ENCODE results near the gene CUBN. TPM values are rescaled to one million over a fixed set of nuclear protein-coding genes. Genes with fewer than 3 reads are reported as not detected.
A peak's percentile ranks its signal among the peaks of the same experiment; 100 is the strongest.

The CUBN gene
- total RNA-seq, 1 experiment from 2014 or later: 1.3 TPM

DNA sequence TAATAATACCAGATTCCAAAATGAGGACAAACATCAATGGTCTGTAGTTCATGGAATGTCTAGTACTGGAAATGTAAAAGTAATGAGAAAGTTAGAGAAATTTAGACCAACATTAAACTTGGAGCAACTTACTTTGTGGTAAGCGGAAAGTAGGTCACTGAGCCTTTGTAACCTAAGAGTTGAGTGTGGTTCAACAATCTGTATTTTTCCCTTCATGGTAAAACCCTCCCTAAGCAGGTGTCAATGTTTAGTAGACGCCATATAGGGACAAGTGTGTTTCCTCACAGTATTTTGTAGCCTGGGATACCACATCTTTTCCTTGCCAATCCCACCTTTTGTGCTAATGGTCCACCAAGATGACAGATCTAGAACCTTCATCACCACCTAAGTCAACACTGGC lies 245.1 kb downstream of the CUBN start:
- DNase-seq (ENCODE audit: low read depth, low spot score): no peak
- no TSS peak for BruUV-seq (replicated peaks)
- ChIA-PET CTCF (no interaction called here), POLR2A (interaction anchor here (0.6 kb wide), 1 partner anchor 374 kb away, joined by 3 read pairs; no protein-coding TSS in a partner anchor)
- TF ChIP-seq TCF7L2 (IDR thresholded peaks at IDR 0.05; ENCODE audit: low read depth, low read length) (no peak), SIN3A (IDR thresholded peaks at IDR 0.05; ENCODE audit: borderline replicate concordance, insufficient read depth, low read depth, low read length) (no peak), POLR2AphosphoS5 (IDR thresholded peaks at IDR 0.05; ENCODE audit: low read depth, low read length) (no peak), CTCF (IDR thresholded peaks at IDR 0.05) (no peak)
- TF ChIP-seq, protein P1, sequence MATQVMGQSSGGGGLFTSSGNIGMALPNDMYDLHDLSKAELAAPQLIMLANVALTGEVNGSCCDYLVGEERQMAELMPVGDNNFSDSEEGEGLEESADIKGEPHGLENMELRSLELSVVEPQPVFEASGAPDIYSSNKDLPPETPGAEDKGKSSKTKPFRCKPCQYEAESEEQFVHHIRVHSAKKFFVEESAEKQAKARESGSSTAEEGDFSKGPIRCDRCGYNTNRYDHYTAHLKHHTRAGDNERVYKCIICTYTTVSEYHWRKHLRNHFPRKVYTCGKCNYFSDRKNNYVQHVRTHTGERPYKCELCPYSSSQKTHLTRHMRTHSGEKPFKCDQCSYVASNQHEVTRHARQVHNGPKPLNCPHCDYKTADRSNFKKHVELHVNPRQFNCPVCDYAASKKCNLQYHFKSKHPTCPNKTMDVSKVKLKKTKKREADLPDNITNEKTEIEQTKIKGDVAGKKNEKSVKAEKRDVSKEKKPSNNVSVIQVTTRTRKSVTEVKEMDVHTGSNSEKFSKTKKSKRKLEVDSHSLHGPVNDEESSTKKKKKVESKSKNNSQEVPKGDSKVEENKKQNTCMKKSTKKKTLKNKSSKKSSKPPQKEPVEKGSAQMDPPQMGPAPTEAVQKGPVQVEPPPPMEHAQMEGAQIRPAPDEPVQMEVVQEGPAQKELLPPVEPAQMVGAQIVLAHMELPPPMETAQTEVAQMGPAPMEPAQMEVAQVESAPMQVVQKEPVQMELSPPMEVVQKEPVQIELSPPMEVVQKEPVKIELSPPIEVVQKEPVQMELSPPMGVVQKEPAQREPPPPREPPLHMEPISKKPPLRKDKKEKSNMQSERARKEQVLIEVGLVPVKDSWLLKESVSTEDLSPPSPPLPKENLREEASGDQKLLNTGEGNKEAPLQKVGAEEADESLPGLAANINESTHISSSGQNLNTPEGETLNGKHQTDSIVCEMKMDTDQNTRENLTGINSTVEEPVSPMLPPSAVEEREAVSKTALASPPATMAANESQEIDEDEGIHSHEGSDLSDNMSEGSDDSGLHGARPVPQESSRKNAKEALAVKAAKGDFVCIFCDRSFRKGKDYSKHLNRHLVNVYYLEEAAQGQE (IDR thresholded peaks at IDR 0.05; ENCODE audit: insufficient read depth in 1 of 2, low read depth in 2 of 2, low read length in 1 of 2): no peak
- ATAC-seq: no peak
- intact Hi-C loops (cut with micrococcal nuclease; ENCODE audit: unreplicated experiment): no loop called here
- Histone ChIP-seq H3K9me3 (ENCODE audit: control insufficient read depth, insufficient read depth, low read depth, low read length) (no peaks in the 10 kb centered on the region), H3K36me3 (ENCODE audit: control insufficient read depth, insufficient read depth, low read length) (no peaks in the 10 kb centered on the region), H3K27ac (ENCODE audit: low read length) (peak overlapping the region; percentile 18; the same call in 1 of the 2 replicates), H3K4me1 (ENCODE audit: control insufficient read depth, insufficient read depth, low read length) (no peaks in the 10 kb centered on the region), H3K4me3 (ENCODE audit: low read depth in 2 of 2, low read length in 2 of 2) (no peak overlapping the region), H3K27me3 (ENCODE audit: control insufficient read depth, insufficient read depth, low read length) (no peaks in the 10 kb centered on the region)
- in situ Hi-C loops (cut with HindIII; ENCODE audit: low pct_unique_long_range_greater_than_20kb, low sequenced_read_pairs): no loop called here

DNA sequence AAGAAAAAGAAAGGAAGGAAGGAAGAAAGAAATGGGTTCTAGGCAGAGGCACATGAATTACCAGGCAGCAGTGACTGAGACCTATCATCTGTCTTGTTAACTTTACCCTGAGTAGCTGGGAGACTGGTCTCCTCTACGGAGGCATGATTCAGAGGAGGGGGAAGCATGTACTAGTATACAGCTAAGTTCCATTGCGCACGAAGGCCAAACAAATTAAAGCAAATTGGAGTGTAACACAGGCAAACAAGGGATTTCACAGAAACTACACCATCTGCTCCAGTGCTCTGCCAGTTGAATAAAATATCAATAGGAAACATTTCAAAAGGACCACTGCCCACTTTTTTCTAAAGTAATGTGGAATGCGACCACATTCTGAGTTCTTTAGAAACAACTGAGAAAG lies 246.5 kb downstream of the CUBN start:
- H3K36me3 ChIP-seq (ENCODE audit: control insufficient read depth, insufficient read depth, low read length): no peaks in the 10 kb centered on the region
- no peak overlapping the region for H3K4me3 ChIP-seq (ENCODE audit: low read depth in 2 of 2, low read length in 2 of 2)
- ChIA-PET POLR2A (interaction anchor here (0.7 kb wide), 1 partner anchor 564 kb away, joined by 3 read pairs; no protein-coding TSS in a partner anchor), CTCF (no interaction called here)
- ATAC-seq: no peak
- H3K4me1 ChIP-seq (ENCODE audit: control insufficient read depth, insufficient read depth, low read length): no peaks in the 10 kb centered on the region
- in situ Hi-C loops (cut with HindIII; ENCODE audit: low pct_unique_long_range_greater_than_20kb, low sequenced_read_pairs): no loop called here
- H3K27me3 ChIP-seq (ENCODE audit: control insufficient read depth, insufficient read depth, low read length): no peaks in the 10 kb centered on the region
- no peak for DNase-seq (ENCODE audit: low read depth, low spot score)
- BruUV-seq (replicated peaks): no TSS peak
- no peaks in the 10 kb centered on the region for H3K9me3 ChIP-seq (ENCODE audit: control insufficient read depth, insufficient read depth, low read depth, low read length)
- TF ChIP-seq TCF7L2 (IDR thresholded peaks at IDR 0.05; ENCODE audit: low read depth, low read length) (no peak), POLR2AphosphoS5 (IDR thresholded peaks at IDR 0.05; ENCODE audit: low read depth, low read length) (no peak), SIN3A (IDR thresholded peaks at IDR 0.05; ENCODE audit: borderline replicate concordance, insufficient read depth, low read depth, low read length) (no peak), CTCF (IDR thresholded peaks at IDR 0.05) (no peak)
- TF ChIP-seq, protein P1 (IDR thresholded peaks at IDR 0.05; ENCODE audit: insufficient read depth in 1 of 2, low read depth in 2 of 2, low read length in 1 of 2): no peak
- H3K27ac ChIP-seq (ENCODE audit: low read length): no peak overlapping the region
- intact Hi-C loops (cut with micrococcal nuclease; ENCODE audit: unreplicated experiment): no loop called here

Measured in Panc1 (cell line).